Suprapubic skin (tissue), 3 donors: ENCODE measurements around the gene DNHD1.

Source experiments
- POLR2A ChIP-seq, 2 donors: fragments of 450-650 bp; IDR thresholded peaks; one replicate each; pipeline ENCODE4 v1.6.1; 2017; ENCODE audit warnings: antibody characterized with exemption in 2 of 2, mild to moderate bottlenecking in 2 of 2, moderate library complexity in 2 of 2
- TF ChIP-seq, protein P1 (sequence below), 2 donors: fragments of 200-600 bp in 1 of 2; fragments of 450-650 bp in 1 of 2; sonication (generic) in 1 of 2; IDR thresholded peaks; one replicate each; pipeline ENCODE4 v1.5.1; 2016 to 2019; ENCODE audit warnings: antibody characterized with exemption in 2 of 2, mild to moderate bottlenecking in 1 of 2, moderate library complexity in 1 of 2

DNA sequence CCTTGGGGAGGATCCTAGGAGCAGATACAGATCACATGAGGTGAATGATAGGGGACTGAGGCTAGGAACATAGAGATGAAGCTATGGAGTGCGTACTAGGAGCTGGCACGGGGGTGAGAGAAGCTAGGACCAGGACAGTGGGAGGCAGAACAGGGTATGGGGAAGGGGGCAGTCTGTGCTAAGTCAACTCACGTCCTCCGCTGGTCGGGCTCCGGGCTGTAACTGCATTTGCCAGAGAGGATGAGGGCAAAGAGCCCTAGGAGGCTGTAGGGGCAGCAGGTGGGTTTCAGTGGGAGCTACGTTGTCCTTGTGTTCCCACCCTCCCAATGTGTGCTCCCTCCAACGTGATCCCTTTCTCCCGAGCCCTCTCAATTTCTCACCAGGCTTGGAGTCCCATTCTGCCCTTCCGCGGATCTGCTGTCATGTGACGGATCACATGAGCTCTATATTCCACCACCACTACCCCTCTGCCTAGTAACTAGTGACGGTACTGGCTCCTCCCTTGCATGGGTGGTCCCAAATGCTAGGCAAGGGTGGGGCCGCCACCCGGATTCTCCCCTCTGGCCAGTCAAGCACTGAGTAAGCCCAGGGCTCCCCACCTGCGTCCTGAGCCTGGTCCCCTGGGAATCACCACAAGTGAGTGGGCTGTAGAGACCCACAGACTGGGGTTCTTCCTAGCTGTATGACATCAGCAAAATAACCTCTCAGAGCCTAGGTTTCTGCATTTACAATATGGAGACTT lies 122.1 kb downstream of the DNHD1 start, which contains the start of gene TPP1:
- TF ChIP-seq, protein P1, sequence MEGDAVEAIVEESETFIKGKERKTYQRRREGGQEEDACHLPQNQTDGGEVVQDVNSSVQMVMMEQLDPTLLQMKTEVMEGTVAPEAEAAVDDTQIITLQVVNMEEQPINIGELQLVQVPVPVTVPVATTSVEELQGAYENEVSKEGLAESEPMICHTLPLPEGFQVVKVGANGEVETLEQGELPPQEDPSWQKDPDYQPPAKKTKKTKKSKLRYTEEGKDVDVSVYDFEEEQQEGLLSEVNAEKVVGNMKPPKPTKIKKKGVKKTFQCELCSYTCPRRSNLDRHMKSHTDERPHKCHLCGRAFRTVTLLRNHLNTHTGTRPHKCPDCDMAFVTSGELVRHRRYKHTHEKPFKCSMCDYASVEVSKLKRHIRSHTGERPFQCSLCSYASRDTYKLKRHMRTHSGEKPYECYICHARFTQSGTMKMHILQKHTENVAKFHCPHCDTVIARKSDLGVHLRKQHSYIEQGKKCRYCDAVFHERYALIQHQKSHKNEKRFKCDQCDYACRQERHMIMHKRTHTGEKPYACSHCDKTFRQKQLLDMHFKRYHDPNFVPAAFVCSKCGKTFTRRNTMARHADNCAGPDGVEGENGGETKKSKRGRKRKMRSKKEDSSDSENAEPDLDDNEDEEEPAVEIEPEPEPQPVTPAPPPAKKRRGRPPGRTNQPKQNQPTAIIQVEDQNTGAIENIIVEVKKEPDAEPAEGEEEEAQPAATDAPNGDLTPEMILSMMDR (IDR thresholded peaks at IDR 0.05): no peak
- peak in 1 of 2 donors; percentile 52 for TF ChIP-seq POLR2A (IDR thresholded peaks at IDR 0.05)
